ENCODE data around the gene BAG2.

The BAG2 gene

GRCh38 chr6:57158658-57159057 lies 13.5 kb upstream of the BAG2 start:
- Mint-ChIP-seq H3K4me3 (no peak overlapping the region), H3K36me3 (peaks cover 20 to 33% of the 10 kb centered on the region in 2 donors), H3K4me1 (no peaks in the 10 kb centered on the region), H3K9me3 (peaks cover 0 to 1% of the 10 kb centered on the region in 2 donors), H3K27me3 (no peaks in the 10 kb centered on the region), H3K27ac (no peak overlapping the region)
- no peak for ATAC-seq (replicated peaks)
- DNase-seq, result no peak

- no peak overlapping the region for H3K4me3 Mint-ChIP-seq
- ATAC-seq (replicated peaks) (no peak), DNase-seq (no peak)
- peaks cover 0 to 1% of the 10 kb centered on the region in 2 donors for H3K9me3 Mint-ChIP-seq
- no peaks in the 10 kb centered on the region for H3K27me3 Mint-ChIP-seq
- H3K4me1 Mint-ChIP-seq, result no peaks in the 10 kb centered on the region
- H3K27ac Mint-ChIP-seq, result no peak overlapping the region
- peaks cover 22 to 37% of the 10 kb centered on the region in 2 donors for H3K36me3 Mint-ChIP-seq
These were observed 13.0 kb upstream of the BAG2 start for GRCh38 chr6:57159127-57159526.

- H3K4me1 Mint-ChIP-seq, result no peaks in the 10 kb centered on the region
- DNase-seq (no peak), ATAC-seq (replicated peaks) (no peak)
- no peak overlapping the region for H3K4me3 Mint-ChIP-seq
- H3K27ac Mint-ChIP-seq, result no peak overlapping the region
- no peaks in the 10 kb centered on the region for H3K27me3 Mint-ChIP-seq
- peaks cover 7 to 8% of the 10 kb centered on the region in 2 donors for H3K9me3 Mint-ChIP-seq
- H3K36me3 Mint-ChIP-seq, result peaks cover 36 to 45% of the 10 kb centered on the region in 2 donors
These were observed 10.1 kb upstream of the BAG2 start for GRCh38 chr6:57162028-57162427.

GRCh38 chr6:57162516-57162915 lies 9.6 kb upstream of the BAG2 start:
- ATAC-seq (replicated peaks) (no peak), DNase-seq (no peak)
- Mint-ChIP-seq H3K36me3 (peaks cover 36 to 48% of the 10 kb centered on the region in 2 donors), H3K27ac (no peak overlapping the region), H3K9me3 (peaks cover 7 to 8% of the 10 kb centered on the region in 2 donors), H3K4me3 (no peak overlapping the region), H3K27me3 (no peaks in the 10 kb centered on the region), H3K4me1 (no peaks in the 10 kb centered on the region)

- DNase-seq, result no peak
- H3K27me3 Mint-ChIP-seq, result no peaks in the 10 kb centered on the region
- H3K4me1 Mint-ChIP-seq, result no peaks in the 10 kb centered on the region
- H3K27ac Mint-ChIP-seq, result no peak overlapping the region
- no peak overlapping the region for H3K4me3 Mint-ChIP-seq
- no peak for ATAC-seq (replicated peaks)
- H3K9me3 Mint-ChIP-seq, result peaks cover 7 to 8% of the 10 kb centered on the region in 2 donors
- H3K36me3 Mint-ChIP-seq, result peaks cover 33 to 42% of the 10 kb centered on the region in 2 donors
These were observed 8.2 kb upstream of the BAG2 start for GRCh38 chr6:57163956-57164355.

- Mint-ChIP-seq H3K4me1 (no peaks in the 10 kb centered on the region), H3K27me3 (no peaks in the 10 kb centered on the region), H3K36me3 (peaks cover 34 to 45% of the 10 kb centered on the region in 2 donors), H3K27ac (no peak overlapping the region), H3K4me3 (no peak overlapping the region), H3K9me3 (peaks cover 7 to 8% of the 10 kb centered on the region in 2 donors)
- ATAC-seq (replicated peaks) (no peak), DNase-seq (no peak)
These were observed 7.0 kb upstream of the BAG2 start for GRCh38 chr6:57165080-57165479.

GRCh38 chr6:57173056-57173885 lies 1.1 kb downstream of the BAG2 start:
- Mint-ChIP-seq H3K4me3 (peak overlapping the region; percentile 93 to 97), H3K27ac (peak overlapping the region; percentile 86), H3K4me1 (peaks cover 9 to 10% of the 10 kb centered on the region in 2 donors), H3K36me3 (peaks cover 2 to 9% of the 10 kb centered on the region in 2 donors), H3K9me3 (no peaks in the 10 kb centered on the region), H3K27me3 (no peaks in the 10 kb centered on the region)
- no peak for ATAC-seq (replicated peaks)
- DNase-seq, result no peak

- peaks cover 2 to 9% of the 10 kb centered on the region in 2 donors for H3K36me3 Mint-ChIP-seq
- no peak overlapping the region for H3K27ac Mint-ChIP-seq
- H3K9me3 Mint-ChIP-seq, result no peaks in the 10 kb centered on the region
- DNase-seq, result no peak
- no peak for ATAC-seq (replicated peaks)
- H3K4me3 Mint-ChIP-seq, result peak overlapping the region; percentile 54 to 97
- H3K4me1 Mint-ChIP-seq, result peaks cover 9 to 10% of the 10 kb centered on the region in 2 donors
- no peaks in the 10 kb centered on the region for H3K27me3 Mint-ChIP-seq
These were observed 1.9 kb downstream of the BAG2 start for GRCh38 chr6:57173886-57174510.

- no peaks in the 10 kb centered on the region for H3K27me3 Mint-ChIP-seq
- DNase-seq (no peak), ATAC-seq (replicated peaks) (no peak)
- peaks cover 2 to 9% of the 10 kb centered on the region in 2 donors for H3K36me3 Mint-ChIP-seq
- no peaks in the 10 kb centered on the region for H3K9me3 Mint-ChIP-seq
- H3K27ac Mint-ChIP-seq, result no peak overlapping the region
- H3K4me3 Mint-ChIP-seq, result no peak overlapping the region
- peaks cover 9 to 10% of the 10 kb centered on the region in 2 donors for H3K4me1 Mint-ChIP-seq
These were observed 2.4 kb downstream of the BAG2 start for GRCh38 chr6:57174511-57174907.

GRCh38 chr6:57177545-57178265 lies 5.6 kb downstream of the BAG2 start:
- DNase-seq (no peak), ATAC-seq (replicated peaks) (no peak)
- Mint-ChIP-seq H3K9me3 (no peaks in the 10 kb centered on the region), H3K36me3 (peaks cover 10 to 21% of the 10 kb centered on the region in 2 donors), H3K4me3 (no peak overlapping the region), H3K4me1 (peaks cover 3 to 9% of the 10 kb centered on the region in 2 donors), H3K27me3 (no peaks in the 10 kb centered on the region), H3K27ac (no peak overlapping the region)

- Mint-ChIP-seq H3K36me3 (peaks cover 10 to 21% of the 10 kb centered on the region in 2 donors), H3K9me3 (no peaks in the 10 kb centered on the region), H3K27me3 (no peaks in the 10 kb centered on the region), H3K27ac (no peak overlapping the region), H3K4me3 (no peak overlapping the region), H3K4me1 (no peaks in the 10 kb centered on the region)
- no peak for DNase-seq
- no peak for ATAC-seq (replicated peaks)
These were observed 8.5 kb downstream of the BAG2 start for GRCh38 chr6:57180596-57180995.

GRCh38 chr6:57182017-57182432 lies 9.9 kb downstream of the BAG2 start:
- H3K9me3 Mint-ChIP-seq, result no peaks in the 10 kb centered on the region
- ATAC-seq (replicated peaks), result no peak
- no peaks in the 10 kb centered on the region for H3K27me3 Mint-ChIP-seq
- H3K36me3 Mint-ChIP-seq, result peaks cover 10 to 25% of the 10 kb centered on the region in 2 donors
- no peak overlapping the region for H3K27ac Mint-ChIP-seq
- H3K4me1 Mint-ChIP-seq, result no peaks in the 10 kb centered on the region
- no peak for DNase-seq
- no peak overlapping the region for H3K4me3 Mint-ChIP-seq

GRCh38 chr6:57183336-57183735 lies 11.2 kb downstream of the BAG2 start:
- Mint-ChIP-seq H3K4me3 (no peak overlapping the region), H3K9me3 (no peaks in the 10 kb centered on the region)

GRCh38 chr6:57190140-57190539 lies 18.0 kb downstream of the BAG2 start:
- Mint-ChIP-seq H3K4me3 (no peak overlapping the region), H3K36me3 (peaks cover 9 to 21% of the 10 kb centered on the region in 2 donors), H3K9me3 (no peaks in the 10 kb centered on the region), H3K27ac (no peak overlapping the region), H3K27me3 (no peaks in the 10 kb centered on the region), H3K4me1 (no peaks in the 10 kb centered on the region)
- DNase-seq (no peak), ATAC-seq (replicated peaks) (no peak)

More at GRCh38 chr6:57183336-57183735, 11.2 kb downstream of the BAG2 start:
- Mint-ChIP-seq H3K27me3 (no peaks in the 10 kb centered on the region), H3K27ac (no peak overlapping the region), H3K36me3 (peaks cover 11 to 25% of the 10 kb centered on the region in 2 donors), H3K4me1 (no peaks in the 10 kb centered on the region)
- DNase-seq (no peak), ATAC-seq (replicated peaks) (no peak)

Measured in stimulated activated naive B cell treated with anti-CD40 and anti-IgM and Interleukin-4, amounts not matched to agents 10 μg/mL and 1 μg/mL and 100 μg/mL, for 72 hours (primary cell).